Stimulated activated CD8-positive, alpha-beta memory T cell treated with anti-CD3 and anti-CD28 coated beads, Interleukin-2, amount 100 ng/mL, for 1 hour (primary cell): ENCODE results near the gene UFD1.

Experiments used
- DNase-seq, 2 donors: peaks; one replicate each; pipeline ENCODE4 v3.0.0-alpha.2; 2020; ENCODE audit warnings: low read depth in 2 of 2

UFD1 gene

GRCh38 chr22:19496324-19496630 is 17.3 kb upstream of the UFD1 start:
- no peak for DNase-seq

DNA sequence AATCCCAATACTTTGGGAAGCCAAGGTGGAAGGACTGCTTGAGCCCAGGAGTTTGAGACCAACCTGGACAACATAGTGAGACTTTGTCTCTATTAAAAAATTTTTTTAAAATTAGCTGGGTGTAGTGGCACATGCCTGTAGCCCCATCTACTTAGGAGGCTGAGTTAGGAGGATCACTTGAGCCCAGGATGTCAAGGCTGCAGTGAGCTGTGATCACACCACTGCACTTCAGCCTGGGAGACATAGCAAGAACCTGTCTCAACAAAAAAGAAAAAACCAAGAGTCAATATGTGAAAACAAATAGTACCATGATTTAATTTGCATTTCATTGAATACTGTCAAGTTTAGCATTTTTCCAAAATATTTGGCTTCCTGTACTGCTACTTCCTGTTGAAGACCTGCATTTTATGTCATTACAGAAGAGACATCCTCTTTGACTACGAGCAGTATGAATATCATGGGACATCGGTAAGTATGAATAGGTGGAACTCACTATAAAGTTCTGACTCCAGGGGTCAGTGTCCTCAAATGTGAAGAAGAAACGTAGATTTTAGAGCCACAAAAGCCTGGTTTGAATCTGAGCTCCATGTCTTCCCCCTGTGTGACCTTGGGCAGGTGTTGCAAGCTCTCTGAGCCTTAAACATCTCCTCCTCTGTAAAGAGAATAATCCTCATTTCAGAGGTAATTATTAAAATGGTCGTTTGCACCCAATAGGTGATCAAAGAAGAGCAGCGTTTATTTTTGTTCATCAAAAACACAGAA is 16.8 kb upstream of the UFD1 start:
- DNase-seq: no peak

GRCh38 chr22:19494676-19495173 is 15.7 kb upstream of the UFD1 start:
- DNase-seq: no peak

GRCh38 chr22:19494001-19494560 is 15.1 kb upstream of the UFD1 start:
- no peak for DNase-seq

DNA sequence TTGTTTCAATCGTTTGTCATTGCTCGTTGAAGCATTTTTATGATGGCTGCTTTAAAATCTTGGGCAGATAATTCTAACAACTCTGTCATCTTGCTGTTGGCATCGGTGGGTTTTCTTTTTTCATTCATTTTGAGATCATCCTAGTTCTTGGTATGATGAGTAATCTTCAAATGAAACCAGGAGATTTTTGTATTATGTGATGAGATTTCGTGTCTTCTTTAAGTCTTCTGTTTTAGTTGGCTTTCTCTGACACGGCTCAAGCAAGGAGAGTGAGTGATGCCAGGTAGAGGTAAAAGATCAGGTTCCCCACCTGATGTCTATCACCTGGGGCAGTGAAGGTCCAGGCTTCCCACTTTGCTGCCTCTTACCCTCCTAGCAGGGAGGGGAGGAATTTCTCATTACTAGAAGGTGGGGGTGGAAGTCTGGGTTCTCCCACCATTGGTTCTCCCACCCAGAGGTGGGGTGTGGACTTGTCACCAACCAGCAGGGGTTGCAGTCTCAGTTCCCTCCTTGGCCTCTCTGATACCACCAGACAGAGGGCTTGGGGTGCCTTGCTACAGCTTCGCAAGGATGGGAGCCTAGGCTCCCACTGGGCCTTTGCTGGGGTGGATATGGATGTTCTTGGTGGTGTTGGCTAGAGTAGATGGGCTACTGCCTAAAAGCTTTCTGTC is 13.6 kb upstream of the UFD1 start:
- DNase-seq: no peak

DNA sequence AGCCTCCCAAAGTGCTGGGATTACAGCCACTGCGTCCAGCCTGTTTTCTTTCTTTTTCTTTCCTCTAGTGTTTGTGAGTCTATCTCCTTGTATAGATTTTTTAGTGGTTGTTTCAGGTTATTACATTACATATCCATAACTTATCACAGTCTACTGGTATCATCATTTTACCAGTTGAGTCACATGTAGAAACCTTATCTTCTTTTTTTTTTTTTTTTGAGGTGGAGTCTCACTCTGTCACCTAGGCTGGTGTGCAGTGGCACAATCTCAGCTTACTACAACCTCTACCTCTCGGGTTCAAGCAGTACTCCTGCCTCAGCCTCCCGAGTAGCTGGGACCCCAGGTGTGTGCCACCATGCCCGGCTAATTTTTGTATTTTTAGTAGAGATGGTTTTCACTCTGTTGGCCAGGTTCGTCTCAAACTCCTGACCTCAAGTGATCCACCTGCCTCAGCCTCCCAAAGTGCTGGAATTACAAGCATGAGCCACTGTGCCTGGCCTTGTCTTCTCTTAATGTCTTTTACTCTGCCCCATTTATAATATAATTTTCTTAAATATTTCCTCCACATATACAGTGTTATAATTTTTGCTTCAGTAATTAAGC is 11.7 kb upstream of the UFD1 start:
- no peak for DNase-seq

- DNase-seq: no peak
Measured at GRCh38 chr22:19488884-19489843, 10.2 kb upstream of the UFD1 start.

GRCh38 chr22:19488285-19488684 is 9.3 kb upstream of the UFD1 start:
- no peak for DNase-seq

GRCh38 chr22:19483481-19484244 is 4.7 kb upstream of the UFD1 start:
- no peak for DNase-seq

DNA sequence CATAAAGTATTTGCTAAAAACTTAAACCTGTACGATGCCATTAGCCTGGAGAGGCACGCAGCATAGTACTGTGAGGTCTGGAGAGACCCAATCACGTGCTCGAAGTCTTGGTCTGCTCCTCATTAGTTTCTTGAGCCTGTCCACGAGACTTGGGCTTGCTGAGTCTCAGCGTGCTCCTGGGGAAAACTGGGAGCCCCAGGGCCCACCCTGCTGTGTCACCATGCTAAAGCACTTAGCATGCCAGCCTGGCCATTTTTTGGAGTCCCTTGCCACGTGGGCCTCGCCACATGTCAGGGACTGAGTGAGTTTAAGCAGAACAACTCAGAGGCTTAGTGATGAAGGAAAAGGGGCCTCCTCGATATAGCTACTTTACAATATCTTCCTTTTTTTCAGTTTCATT is 3.3 kb upstream of the UFD1 start:
- no peak for DNase-seq

- DNase-seq: no peak
Measured at GRCh38 chr22:19480789-19481188, 1.8 kb upstream of the UFD1 start.

GRCh38 chr22:19480173-19480568 is 1.2 kb upstream of the UFD1 start:
- no peak for DNase-seq

GRCh38 chr22:19479355-19480172 is 571 bp upstream of the UFD1 start, which contains the start of gene CDC45:
TSS of gene CDC45 (plus strand) at chr22:19479920. CDS start at chr22:19479969, 49 bp downstream.
- DNase-seq: peak; percentile 86

GRCh38 chr22:19478045-19478900 is 720 bp downstream of the UFD1 start:
- no peak for DNase-seq

GRCh38 chr22:19477321-19478044 is 1.5 kb downstream of the UFD1 start:
- DNase-seq: no peak

- no peak for DNase-seq
Measured at GRCh38 chr22:19476023-19476422, 3.0 kb downstream of the UFD1 start.

DNA sequence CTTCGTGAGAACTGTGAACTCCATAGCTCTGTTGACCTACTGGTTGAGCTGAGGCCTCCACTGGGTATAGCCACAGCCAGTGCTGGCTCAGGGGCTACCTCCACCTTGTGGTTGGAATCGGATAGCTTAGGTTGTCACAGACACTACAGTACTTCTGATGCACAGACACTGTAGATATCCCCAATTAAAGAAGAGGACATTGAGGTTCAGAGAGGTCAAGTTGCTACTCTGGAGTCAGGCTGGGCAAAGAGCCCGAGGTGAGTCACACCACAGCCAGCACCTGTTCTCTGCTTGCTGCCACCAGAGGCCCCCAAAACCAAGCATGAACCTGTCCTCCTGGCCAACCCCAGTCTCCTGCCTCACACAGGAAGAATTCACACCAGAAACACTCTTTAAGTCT is 5.4 kb downstream of the UFD1 start:
- no peak for DNase-seq

DNA sequence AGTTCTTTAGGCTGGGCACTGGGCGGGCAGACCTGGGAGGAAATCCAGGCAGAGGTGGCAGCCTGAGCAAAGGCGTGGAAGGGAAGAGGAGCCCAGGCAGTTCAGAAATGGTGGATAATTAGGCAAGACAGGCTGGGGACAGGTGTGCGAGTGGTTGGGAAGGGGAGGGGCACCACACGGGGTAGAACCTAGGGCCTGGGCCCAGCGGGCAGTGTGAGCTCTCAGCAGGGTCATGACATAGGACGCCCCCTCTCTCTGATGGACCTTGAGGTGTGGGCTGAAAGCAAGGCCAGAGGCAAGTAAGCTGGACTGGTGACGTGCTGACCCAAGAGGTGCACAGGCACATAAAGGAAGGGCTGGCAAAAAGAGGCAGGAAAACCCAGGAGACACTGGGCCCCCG is 6.8 kb downstream of the UFD1 start:
- DNase-seq: no peak
